NCI-H1105 (cell line): ENCODE measurements around the gene LMAN2L.

Experiments used
- DNase-seq: peaks from one replicate; lab custom pipeline; 2025; lab: John Stamatoyannopoulos, UW

LMAN2L gene

GRCh38 chr2:96703021-96703751, 36.7 kb downstream of the LMAN2L start:
- no peak for DNase-seq

- peak; percentile 1 for DNase-seq
Observed at GRCh38 chr2:96702098-96702785, 37.6 kb downstream of the LMAN2L start.

GRCh38 chr2:96701636-96702035, 38.2 kb downstream of the LMAN2L start:
- no peak for DNase-seq

DNA sequence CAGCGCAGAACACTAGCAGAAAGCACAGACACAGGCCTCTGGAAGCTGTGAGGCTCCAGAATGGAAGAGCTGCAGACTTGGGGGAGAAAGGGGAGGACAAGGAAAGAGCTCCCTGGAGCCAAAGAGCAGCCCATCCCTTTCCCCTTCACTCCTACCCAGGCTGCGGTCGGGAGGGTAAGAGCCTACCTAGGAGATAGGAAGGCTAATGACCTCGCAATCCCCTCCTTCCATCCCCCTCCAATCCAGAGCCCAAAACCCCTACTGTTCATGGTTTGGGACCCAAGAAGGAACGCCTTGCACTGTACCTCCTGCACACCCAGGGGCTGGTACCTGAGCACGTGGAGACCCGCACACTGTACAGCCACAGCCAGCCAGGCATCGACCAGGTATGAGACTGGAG, 39.8 kb downstream of the LMAN2L start:
- no peak for DNase-seq

- DNase-seq, result no peak
Observed at GRCh38 chr2:96699621-96700020, 40.2 kb downstream of the LMAN2L start.

- no peak for DNase-seq
Observed at GRCh38 chr2:96699021-96699420, 40.8 kb downstream of the LMAN2L start.

DNA sequence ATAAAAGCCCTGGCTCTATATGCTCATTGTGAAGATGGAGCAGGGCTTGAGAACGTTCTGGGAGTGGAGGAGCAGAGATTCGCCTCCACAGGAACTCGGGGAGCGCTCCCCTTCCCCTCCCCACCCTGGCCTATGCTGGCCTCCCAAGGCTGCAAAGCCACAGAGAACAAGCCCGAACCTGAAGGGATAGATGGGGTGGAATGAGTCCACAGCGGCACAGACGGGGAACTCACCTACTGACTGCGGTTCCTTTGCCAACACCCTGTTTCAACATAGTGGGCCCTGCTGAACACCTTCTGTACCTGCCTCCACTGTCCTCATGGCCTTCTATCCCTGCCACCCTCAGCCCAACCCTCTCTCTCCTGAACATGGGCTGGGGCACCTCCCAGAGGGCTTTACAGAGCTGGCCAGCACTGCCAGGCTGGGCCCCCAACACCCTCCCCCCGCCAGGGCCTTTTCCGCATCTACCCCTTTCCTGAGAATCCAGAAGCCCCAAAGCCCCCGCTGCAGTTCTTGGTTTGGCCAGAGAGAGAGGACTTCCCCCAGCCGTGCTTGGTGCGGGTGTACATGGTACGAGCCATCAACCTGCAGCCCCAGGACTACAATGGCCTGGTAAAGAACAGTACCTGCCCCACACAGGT, 41.5 kb downstream of the LMAN2L start:
- DNase-seq, result no peak

DNA sequence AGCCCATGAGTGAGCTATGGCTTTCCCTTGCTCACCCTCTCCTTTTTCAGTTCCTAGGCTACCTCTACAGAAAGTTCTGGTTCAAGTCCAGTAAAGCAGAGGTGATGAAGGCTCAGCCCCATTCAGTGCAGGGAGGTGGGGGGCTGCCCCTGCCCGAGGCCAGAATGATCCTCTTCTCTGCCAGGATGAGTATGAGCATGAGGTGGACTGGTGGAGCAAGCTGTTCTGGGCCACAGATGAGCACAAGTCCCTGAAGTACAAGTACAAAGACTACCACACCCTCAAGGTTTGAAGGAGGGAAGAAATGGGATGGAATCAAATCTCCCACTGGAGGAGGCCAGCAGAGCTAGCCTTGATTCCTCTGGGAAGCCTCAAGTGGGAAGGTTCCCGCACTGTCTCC, 42.4 kb downstream of the LMAN2L start:
- no peak for DNase-seq

GRCh38 chr2:96695602-96696001, 44.3 kb downstream of the LMAN2L start:
- DNase-seq, result no peak

- no peak for DNase-seq
Observed at GRCh38 chr2:96694816-96695455, 44.9 kb downstream of the LMAN2L start.

GRCh38 chr2:96694279-96694678, 45.6 kb downstream of the LMAN2L start:
- DNase-seq, result no peak

DNA sequence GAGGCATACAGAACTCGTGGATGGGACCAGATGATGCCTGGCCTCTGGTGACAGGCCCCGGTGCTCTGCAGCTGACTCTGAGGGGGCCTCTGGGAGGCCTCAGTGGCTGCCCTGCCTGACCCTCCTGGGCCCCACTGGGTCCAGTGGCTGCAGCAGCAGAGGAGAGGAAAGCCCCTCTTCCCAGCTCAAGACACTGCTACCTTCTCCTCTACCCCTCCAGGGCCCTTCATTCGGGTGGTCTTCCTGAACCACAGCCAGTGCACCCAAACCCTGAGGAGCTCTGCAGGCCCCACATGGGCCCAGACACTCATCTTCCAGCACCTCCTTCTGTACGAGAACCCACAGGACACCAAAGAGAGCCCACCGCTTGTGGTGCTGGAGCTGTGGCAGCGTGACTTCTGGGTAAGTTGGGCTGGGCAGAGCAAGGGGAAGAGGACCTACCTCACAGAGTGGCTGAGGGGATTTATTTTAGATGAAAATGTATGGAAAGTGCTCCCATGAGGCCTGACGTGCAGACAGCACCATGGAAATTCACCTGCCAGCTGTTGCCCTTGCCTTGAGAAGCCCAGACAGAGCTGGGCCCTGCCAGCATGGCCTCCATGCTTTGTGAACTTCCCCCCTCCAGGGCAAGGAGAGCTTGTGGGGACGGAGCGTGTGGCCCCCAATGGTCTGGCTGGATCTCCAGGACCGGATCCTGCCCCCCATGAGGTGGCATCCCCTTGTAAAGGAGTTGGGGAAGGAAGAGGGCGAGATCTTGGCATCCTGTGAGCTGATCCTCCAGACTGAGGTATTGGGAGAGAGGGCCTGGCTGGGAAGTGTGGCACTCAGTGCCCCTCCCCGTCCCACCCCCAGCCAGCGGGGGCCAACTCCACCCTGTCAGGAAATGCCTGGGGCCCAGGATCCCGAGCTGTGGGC, 46.3 kb downstream of the LMAN2L start:
- DNase-seq, result no peak

GRCh38 chr2:96692094-96692971, 47.5 kb downstream of the LMAN2L start:
- DNase-seq, result no peak

GRCh38 chr2:96691022-96691612, 48.7 kb downstream of the LMAN2L start:
- DNase-seq, result no peak

DNA sequence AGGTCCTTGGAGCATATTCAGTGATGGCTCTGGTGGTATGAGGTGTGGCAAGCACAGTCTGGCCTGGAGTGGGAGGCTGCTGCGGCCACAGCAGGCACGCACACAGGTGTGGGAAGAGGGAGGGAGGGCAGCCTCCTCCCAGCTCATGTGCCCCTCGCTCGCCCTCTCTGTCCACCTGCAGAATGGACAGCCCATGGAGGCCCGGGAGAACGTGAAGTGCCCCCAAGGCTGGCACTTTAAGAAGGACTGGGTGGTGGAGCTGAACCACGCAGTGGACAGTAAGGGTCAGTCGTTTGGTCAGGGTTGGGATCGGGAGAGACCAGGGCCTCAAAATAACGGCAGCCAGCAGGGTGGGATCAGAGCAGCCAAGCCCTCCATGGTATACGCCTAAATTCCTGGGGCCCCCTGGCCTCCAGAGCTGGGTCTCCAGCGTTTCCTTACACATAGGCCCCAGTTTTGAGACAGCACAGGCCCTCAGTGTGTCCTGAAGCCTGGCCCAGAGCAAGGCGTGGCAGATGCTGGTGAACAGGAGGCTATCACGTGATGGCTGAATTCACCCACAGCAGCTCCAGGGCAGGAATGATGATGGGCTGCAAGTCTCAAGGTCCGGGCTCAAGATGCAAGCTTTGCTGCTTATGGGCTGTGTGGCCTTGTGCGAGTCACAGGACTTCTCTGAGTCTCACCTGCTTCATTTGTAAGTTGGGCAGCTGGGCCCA, 49.4 kb downstream of the LMAN2L start:
- no peak for DNase-seq

DNA sequence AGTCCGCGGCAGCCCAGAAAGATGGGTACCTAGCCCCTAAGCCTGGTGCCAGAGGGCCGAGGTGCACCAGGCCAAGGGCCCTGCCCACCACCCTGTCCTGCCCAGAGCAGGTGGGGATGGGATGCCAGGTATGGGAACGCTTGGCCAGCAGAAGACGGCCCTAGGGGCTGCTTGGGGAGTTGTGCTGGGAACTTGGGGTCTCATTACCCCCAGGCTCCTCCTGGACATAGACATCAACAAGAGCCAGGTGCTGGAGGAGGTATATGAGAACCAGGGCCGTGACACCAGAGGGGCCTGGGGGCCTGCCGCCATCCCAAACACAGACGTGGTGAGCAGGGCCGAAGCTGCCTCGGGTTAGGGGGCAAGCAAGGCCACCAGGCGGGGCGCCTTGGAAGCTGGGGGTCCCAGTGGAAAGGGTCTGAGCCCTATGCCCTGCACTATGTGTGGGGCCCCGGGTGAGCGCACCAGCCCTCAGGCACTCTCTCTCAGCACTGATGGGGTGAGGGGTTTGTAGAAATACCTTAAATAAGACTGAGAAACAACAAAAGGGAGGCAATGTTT, 50.4 kb downstream of the LMAN2L start:
- no peak for DNase-seq

DNA sequence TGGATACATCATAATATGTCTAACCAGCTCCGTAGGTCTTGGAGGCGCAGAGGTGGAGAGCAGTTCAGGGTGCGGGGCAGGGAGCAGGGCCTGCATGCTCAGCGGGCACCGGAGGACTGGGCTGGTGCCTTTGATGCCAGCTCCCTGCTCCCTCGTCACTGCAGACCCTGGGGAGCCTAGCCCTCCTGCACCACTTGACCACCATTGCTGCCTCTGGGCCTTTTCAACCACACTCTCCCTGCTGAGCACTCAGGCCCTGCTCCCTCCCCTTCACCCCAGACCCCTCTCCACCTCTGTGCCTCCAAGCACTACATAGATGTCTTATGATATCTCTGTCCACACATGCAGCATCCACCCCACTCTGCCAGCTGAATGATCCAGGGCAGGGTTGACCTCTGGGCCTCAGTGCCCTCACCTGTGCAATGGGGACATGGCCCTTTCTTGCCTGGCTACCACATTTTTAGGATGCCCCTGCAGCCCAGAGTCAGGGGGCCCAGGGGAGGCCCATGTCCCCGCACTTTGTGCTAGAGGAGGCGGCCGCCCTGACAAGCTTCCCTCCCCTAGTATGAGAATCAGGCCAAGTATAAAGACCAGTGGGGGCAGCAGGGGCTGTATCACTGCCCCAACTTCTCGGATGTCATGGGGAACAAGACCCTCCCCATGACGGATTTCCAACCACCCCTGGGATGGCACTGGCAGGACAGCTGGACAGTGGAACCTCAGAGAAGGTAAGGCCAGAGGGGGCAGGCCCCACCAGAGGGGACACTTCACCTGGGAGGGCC, 51.0 kb downstream of the LMAN2L start:
- DNase-seq, result no peak
